Uterus (tissue), 2 donors: ENCODE measurements around the gene TRIO.

Experiments
- CTCF ChIP-seq, 4 experiments: fragments of 200-600 bp in 2 of 4; fragments of 450-650 bp in 2 of 4; sonication (generic) in 2 of 4; IDR thresholded peaks; one replicate each; pipeline ENCODE4 v1.5.1; 2016 to 2019; ENCODE audit warnings: antibody characterized with exemption in 4 of 4, mild to moderate bottlenecking in 2 of 4, moderate library complexity in 1 of 4
- POLR2A ChIP-seq, 2 donors: fragments of 450-650 bp; IDR thresholded peaks; one replicate each; pipeline ENCODE4 v1.6.1; 2016; ENCODE audit warnings: antibody characterized with exemption in 2 of 2, mild to moderate bottlenecking in 1 of 2, moderate library complexity in 1 of 2

- TF ChIP-seq CTCF (IDR thresholded peaks at IDR 0.05): no peak
- no peak for TF ChIP-seq POLR2A (IDR thresholded peaks at IDR 0.05)
These were observed 230.5 kb downstream of the TRIO start for GRCh38 chr5:14373685-14374084.
